ENCODE measurements around the gene WDR5B. TPM values are rescaled to one million over a fixed set of nuclear protein-coding genes. Genes with fewer than 3 reads are reported as not detected.

Gene WDR5B
- polyA plus RNA-seq, 1 donor from 2014 or later = 6.9 TPM

GRCh38 chr3:122394173-122394572, 21.7 kb downstream of the WDR5B start:
- no peak overlapping the region for H3K4me3 ChIP-seq (ENCODE audit: low read length)
- H2AFZ ChIP-seq (ENCODE audit: low read depth, low read length) = no peak overlapping the region
- H3K9me3 ChIP-seq (ENCODE audit: low read length) = no peaks in the 10 kb centered on the region
- no peaks in the 10 kb centered on the region for H3K9me2 ChIP-seq (ENCODE audit: insufficient read depth, low read length)
- H3K79me2 ChIP-seq (replicated peaks; ENCODE audit: insufficient read depth, low read length) = no peaks in the 10 kb centered on the region
- no peak overlapping the region for H3K4me2 ChIP-seq (ENCODE audit: low read length)
- H3K36me3 ChIP-seq (ENCODE audit: insufficient read depth, low read length) = no peaks in the 10 kb centered on the region
- no peaks in the 10 kb centered on the region for H3F3A ChIP-seq (ENCODE audit: insufficient read depth, low read length, poor library complexity, severe bottlenecking)
- TF ChIP-seq SMC3 (conservative IDR thresholded peaks at IDR 0.05; ENCODE audit: poor library complexity) = no peak
- TF ChIP-seq TAF1 (IDR thresholded peaks at IDR 0.05; ENCODE audit: low read depth) = no peak
- TF ChIP-seq MXI1 (conservative IDR thresholded peaks at IDR 0.05; ENCODE audit: poor library complexity, severe bottlenecking) = no peak
- no peak for TF ChIP-seq EZH2 (IDR thresholded peaks at IDR 0.05; ENCODE audit: borderline replicate concordance, insufficient read depth, low read length, poor library complexity, severe bottlenecking)
- no peak for TF ChIP-seq RAD21 (conservative IDR thresholded peaks at IDR 0.05)
- TF ChIP-seq, protein P1, sequence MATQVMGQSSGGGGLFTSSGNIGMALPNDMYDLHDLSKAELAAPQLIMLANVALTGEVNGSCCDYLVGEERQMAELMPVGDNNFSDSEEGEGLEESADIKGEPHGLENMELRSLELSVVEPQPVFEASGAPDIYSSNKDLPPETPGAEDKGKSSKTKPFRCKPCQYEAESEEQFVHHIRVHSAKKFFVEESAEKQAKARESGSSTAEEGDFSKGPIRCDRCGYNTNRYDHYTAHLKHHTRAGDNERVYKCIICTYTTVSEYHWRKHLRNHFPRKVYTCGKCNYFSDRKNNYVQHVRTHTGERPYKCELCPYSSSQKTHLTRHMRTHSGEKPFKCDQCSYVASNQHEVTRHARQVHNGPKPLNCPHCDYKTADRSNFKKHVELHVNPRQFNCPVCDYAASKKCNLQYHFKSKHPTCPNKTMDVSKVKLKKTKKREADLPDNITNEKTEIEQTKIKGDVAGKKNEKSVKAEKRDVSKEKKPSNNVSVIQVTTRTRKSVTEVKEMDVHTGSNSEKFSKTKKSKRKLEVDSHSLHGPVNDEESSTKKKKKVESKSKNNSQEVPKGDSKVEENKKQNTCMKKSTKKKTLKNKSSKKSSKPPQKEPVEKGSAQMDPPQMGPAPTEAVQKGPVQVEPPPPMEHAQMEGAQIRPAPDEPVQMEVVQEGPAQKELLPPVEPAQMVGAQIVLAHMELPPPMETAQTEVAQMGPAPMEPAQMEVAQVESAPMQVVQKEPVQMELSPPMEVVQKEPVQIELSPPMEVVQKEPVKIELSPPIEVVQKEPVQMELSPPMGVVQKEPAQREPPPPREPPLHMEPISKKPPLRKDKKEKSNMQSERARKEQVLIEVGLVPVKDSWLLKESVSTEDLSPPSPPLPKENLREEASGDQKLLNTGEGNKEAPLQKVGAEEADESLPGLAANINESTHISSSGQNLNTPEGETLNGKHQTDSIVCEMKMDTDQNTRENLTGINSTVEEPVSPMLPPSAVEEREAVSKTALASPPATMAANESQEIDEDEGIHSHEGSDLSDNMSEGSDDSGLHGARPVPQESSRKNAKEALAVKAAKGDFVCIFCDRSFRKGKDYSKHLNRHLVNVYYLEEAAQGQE (IDR thresholded peaks at IDR 0.05; ENCODE audit: borderline replicate concordance) = no peak
- TF ChIP-seq EP300 (conservative IDR thresholded peaks at IDR 0.05; ENCODE audit: poor library complexity, severe bottlenecking) = no peak
- TF ChIP-seq, protein P2, sequence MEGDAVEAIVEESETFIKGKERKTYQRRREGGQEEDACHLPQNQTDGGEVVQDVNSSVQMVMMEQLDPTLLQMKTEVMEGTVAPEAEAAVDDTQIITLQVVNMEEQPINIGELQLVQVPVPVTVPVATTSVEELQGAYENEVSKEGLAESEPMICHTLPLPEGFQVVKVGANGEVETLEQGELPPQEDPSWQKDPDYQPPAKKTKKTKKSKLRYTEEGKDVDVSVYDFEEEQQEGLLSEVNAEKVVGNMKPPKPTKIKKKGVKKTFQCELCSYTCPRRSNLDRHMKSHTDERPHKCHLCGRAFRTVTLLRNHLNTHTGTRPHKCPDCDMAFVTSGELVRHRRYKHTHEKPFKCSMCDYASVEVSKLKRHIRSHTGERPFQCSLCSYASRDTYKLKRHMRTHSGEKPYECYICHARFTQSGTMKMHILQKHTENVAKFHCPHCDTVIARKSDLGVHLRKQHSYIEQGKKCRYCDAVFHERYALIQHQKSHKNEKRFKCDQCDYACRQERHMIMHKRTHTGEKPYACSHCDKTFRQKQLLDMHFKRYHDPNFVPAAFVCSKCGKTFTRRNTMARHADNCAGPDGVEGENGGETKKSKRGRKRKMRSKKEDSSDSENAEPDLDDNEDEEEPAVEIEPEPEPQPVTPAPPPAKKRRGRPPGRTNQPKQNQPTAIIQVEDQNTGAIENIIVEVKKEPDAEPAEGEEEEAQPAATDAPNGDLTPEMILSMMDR (IDR thresholded peaks at IDR 0.05; ENCODE audit: poor library complexity, severe bottlenecking) = no peak
- TF ChIP-seq POLR2AphosphoS5 (IDR thresholded peaks at IDR 0.05) = no peak
- no peaks in the 10 kb centered on the region for H3K27me3 ChIP-seq (ENCODE audit: insufficient read depth, low read depth, low read length)
- no peaks in the 10 kb centered on the region for H4K20me1 ChIP-seq (ENCODE audit: insufficient read depth)
- no peak overlapping the region for H3K9ac ChIP-seq (ENCODE audit: low read length)
- H3K27ac ChIP-seq (ENCODE audit: low read length) = no peak overlapping the region

DNA sequence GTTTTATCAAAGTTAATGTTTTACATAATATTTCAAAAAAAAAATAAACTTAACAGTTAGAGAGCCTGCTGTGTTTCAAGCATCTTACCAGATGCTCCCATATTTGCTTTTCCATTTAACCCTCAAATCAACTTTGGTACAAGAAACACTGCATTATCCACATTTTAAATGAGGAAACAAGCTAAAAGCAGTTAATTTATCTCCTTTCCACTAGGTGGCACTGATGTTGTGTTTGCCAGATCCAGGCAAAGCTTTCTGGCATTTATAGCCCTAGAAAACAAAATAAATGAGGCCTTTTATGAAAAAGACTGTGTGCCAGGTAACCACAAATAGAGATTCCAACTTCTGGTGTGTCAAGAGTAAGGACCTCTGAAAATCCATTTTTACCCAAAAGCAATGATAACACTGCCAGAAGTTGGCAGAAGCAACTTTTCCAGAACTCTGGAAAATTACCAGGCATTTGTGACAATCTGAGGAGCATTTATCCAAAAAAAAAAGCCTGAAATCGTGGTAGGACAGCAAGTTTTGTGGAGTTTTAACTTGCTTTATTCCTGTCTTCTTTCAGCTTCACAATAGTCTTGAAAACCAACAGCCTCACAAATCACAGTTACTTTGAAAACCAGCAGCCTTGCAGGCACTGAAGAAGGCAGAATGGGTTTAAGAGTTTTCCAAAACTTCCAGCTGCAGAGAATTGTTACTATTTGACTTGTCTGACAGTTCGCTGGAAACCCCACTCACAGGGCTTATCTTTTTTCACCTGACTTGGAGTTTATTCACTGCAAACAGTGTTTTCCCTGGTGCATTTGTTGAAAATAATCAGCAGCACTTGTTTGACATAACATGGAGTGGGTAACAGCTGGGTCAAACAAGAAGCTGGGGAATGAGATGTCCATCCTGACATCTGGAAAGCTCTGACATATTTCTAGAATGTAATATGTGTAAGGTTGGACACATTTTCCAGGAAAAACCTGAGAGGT, 22.7 kb downstream of the WDR5B start:
- H3K79me2 ChIP-seq (replicated peaks; ENCODE audit: insufficient read depth, low read length) = no peaks in the 10 kb centered on the region
- no peak overlapping the region for H2AFZ ChIP-seq (ENCODE audit: low read depth, low read length)
- H3K4me2 ChIP-seq (ENCODE audit: low read length) = no peak overlapping the region
- no peaks in the 10 kb centered on the region for H3K9me2 ChIP-seq (ENCODE audit: insufficient read depth, low read length)
- H3K9me3 ChIP-seq (ENCODE audit: low read length) = no peaks in the 10 kb centered on the region
- TF ChIP-seq, protein P2 (IDR thresholded peaks at IDR 0.05; ENCODE audit: poor library complexity, severe bottlenecking) = peak; percentile 79
- TF ChIP-seq EZH2 (IDR thresholded peaks at IDR 0.05; ENCODE audit: borderline replicate concordance, insufficient read depth, low read length, poor library complexity, severe bottlenecking) = no peak
- no peak for TF ChIP-seq TAF1 (IDR thresholded peaks at IDR 0.05; ENCODE audit: low read depth)
- TF ChIP-seq RAD21 (conservative IDR thresholded peaks at IDR 0.05) = peak; percentile 74
- no peak for TF ChIP-seq POLR2AphosphoS5 (IDR thresholded peaks at IDR 0.05)
- TF ChIP-seq SMC3 (conservative IDR thresholded peaks at IDR 0.05; ENCODE audit: poor library complexity) = peak; percentile 77
- TF ChIP-seq EP300 (conservative IDR thresholded peaks at IDR 0.05; ENCODE audit: poor library complexity, severe bottlenecking) = no peak
- TF ChIP-seq MXI1 (conservative IDR thresholded peaks at IDR 0.05; ENCODE audit: poor library complexity, severe bottlenecking) = no peak
- TF ChIP-seq, protein P1 (IDR thresholded peaks at IDR 0.05; ENCODE audit: borderline replicate concordance) = no peak
- H4K20me1 ChIP-seq (ENCODE audit: insufficient read depth) = no peaks in the 10 kb centered on the region
- H3K36me3 ChIP-seq (ENCODE audit: insufficient read depth, low read length) = no peaks in the 10 kb centered on the region
- no peaks in the 10 kb centered on the region for H3K27me3 ChIP-seq (ENCODE audit: insufficient read depth, low read depth, low read length)
- H3K9ac ChIP-seq (ENCODE audit: low read length) = no peak overlapping the region
- H3K27ac ChIP-seq (ENCODE audit: low read length) = no peak overlapping the region
- no peak overlapping the region for H3K4me3 ChIP-seq (ENCODE audit: low read length)
- no peaks in the 10 kb centered on the region for H3F3A ChIP-seq (ENCODE audit: insufficient read depth, low read length, poor library complexity, severe bottlenecking)

All from neural cell (in vitro differentiated cells).